Measurements from ENCODE around the gene DENND2D. TPM values are rescaled to one million over a fixed set of nuclear protein-coding genes. Genes with fewer than 3 reads are reported as not detected.

DENND2D gene
- total RNA-seq, result 203 and 207 TPM in 2 replicates

GRCh38 chr1:111199881-111200801 is at the start of gene DENND2D:
TSS of gene DENND2D (minus strand) at chr1:111200646. CDS start at chr1:111200459, 187 bp downstream.
- intact Hi-C loops (cut with micrococcal nuclease), result loop anchor here (5.0 to 10.0 kb wide), 5 partner anchors 32 to 555 kb away; partner anchors contain the start of genes CEPT1, DDX20 and DRAM2

- intact Hi-C loops (cut with micrococcal nuclease), result no loop called here
Measured at GRCh38 chr1:111249960-111250359, 49.5 kb upstream of the DENND2D start.

- intact Hi-C loops (cut with micrococcal nuclease), result no loop called here
Measured at GRCh38 chr1:111247125-111247838, 46.8 kb upstream of the DENND2D start.

GRCh38 chr1:111242805-111243523 is 42.5 kb upstream of the DENND2D start:
- intact Hi-C loops (cut with micrococcal nuclease), result no loop called here

- intact Hi-C loops (cut with micrococcal nuclease), result no loop called here
Measured at GRCh38 chr1:111241797-111242196, 41.4 kb upstream of the DENND2D start.

GRCh38 chr1:111238056-111238795 is 37.8 kb upstream of the DENND2D start:
- intact Hi-C loops (cut with micrococcal nuclease), result no loop called here

GRCh38 chr1:111236806-111237205 is 36.4 kb upstream of the DENND2D start:
- intact Hi-C loops (cut with micrococcal nuclease), result no loop called here

GRCh38 chr1:111236379-111236778 is 35.9 kb upstream of the DENND2D start:
- intact Hi-C loops (cut with micrococcal nuclease), result no loop called here

GRCh38 chr1:111234866-111235265 is 34.4 kb upstream of the DENND2D start:
- intact Hi-C loops (cut with micrococcal nuclease), result loop anchor here (5.0 kb wide), 1 partner anchor 38 kb away; no protein-coding TSS in a partner anchor

- intact Hi-C loops (cut with micrococcal nuclease), result loop anchor here (5.0 kb wide), 1 partner anchor 37 kb away; no protein-coding TSS in a partner anchor
Measured at GRCh38 chr1:111234258-111234657, 33.8 kb upstream of the DENND2D start.

GRCh38 chr1:111232134-111232533 is 31.7 kb upstream of the DENND2D start:
- intact Hi-C loops (cut with micrococcal nuclease), result loop anchor here (5.0 kb wide), 1 partner anchor 35 kb away; no protein-coding TSS in a partner anchor

GRCh38 chr1:111228748-111229126 is 28.3 kb upstream of the DENND2D start:
- intact Hi-C loops (cut with micrococcal nuclease), result loop anchor here (10.0 kb wide), 1 partner anchor 246 kb away; the partner anchor contains the start of gene C1orf162

- intact Hi-C loops (cut with micrococcal nuclease), result loop anchor here (10.0 kb wide), 1 partner anchor 247 kb away; the partner anchor contains the start of gene C1orf162
Measured at GRCh38 chr1:111227851-111228747, 27.7 kb upstream of the DENND2D start.

- intact Hi-C loops (cut with micrococcal nuclease), result loop anchor here (10.0 kb wide), 1 partner anchor 247 kb away; the partner anchor contains the start of gene C1orf162
Measured at GRCh38 chr1:111227434-111227833, 27.0 kb upstream of the DENND2D start, which contains the start of gene CHI3L2. TSS of gene CHI3L2 (plus strand) at chr1:111227713. CDS start at chr1:111227730, 17 bp downstream.

- intact Hi-C loops (cut with micrococcal nuclease), result loop anchor here (1.0 to 10.0 kb wide), 2 partner anchors 10 to 249 kb away; partner anchors contain the start of gene C1orf162
Measured at GRCh38 chr1:111225717-111226400, 25.4 kb upstream of the DENND2D start.

GRCh38 chr1:111225091-111225490 is 24.6 kb upstream of the DENND2D start:
- intact Hi-C loops (cut with micrococcal nuclease), result loop anchor here (1.0 to 10.0 kb wide), 2 partner anchors 9 to 250 kb away; partner anchors contain the start of gene C1orf162

GRCh38 chr1:111223126-111223685 is 22.8 kb upstream of the DENND2D start:
- intact Hi-C loops (cut with micrococcal nuclease), result loop anchor here (1.0 to 10.0 kb wide), 7 partner anchors 111 to 436 kb away; partner anchors contain the start of gene C1orf162

Data from T-helper 2 cell treated with Interferon-gamma antibody and Interleukin-4, amounts not matched to agents 100 ng/mL and 5 ng/mL, for 36 hours (primary cell).